GM10248 (cell line): Measurements from ENCODE around the gene ST6GALNAC2.

Source experiments
- CTCF ChIA-PET: fragments of 300-600 bp; sonication (Branson Sonifier 250); formaldehyde crosslinking; extraction: SDS; loops from one replicate; lab custom pipeline; 2021; ENCODE audit warnings: antibody characterized with exemption; lab: Yijun Ruan, JAX
- POLR2A ChIA-PET: fragments of 350-650 bp; sonication (Branson Sonifier 250); formaldehyde crosslinking; extraction: SDS; loops from one replicate; lab custom pipeline; 2020; ENCODE audit warnings: antibody characterized with exemption; lab: Yijun Ruan, JAX
- DNase-seq: peaks from one replicate; pipeline ENCODE4 v3.0.0; 2012; ENCODE audit errors: extremely low spot score
- TF ChIP-seq, protein P1 (sequence below): IDR thresholded peaks from 2 replicates; pipeline ENCODE4 v1.5.1; 2012; ENCODE audit warnings: mild to moderate bottlenecking, low read depth; ENCODE audit errors: extremely low read depth, missing control alignments, control extremely low read depth

The ST6GALNAC2 gene

DNA sequence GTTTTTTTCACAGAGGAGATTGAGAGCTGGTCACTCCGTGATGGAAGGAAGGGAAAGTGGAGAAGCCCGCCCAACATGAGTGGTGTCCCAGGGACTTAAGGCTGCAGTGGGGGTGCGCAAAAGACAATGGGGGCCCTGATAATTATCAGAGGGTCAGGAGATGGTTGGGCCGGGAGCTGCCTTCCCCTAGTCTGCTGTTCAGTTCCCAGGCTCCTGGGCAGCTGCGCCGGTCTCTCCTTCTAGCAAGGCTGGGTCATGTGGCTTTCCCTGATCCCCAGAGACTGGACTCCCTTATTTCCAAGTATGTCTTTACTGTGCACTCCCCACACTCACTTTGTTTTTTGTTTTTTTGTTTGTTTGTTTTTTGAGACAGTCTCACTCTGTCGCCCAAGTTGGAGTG is 64.4 kb downstream of the ST6GALNAC2 start:
- ChIA-PET CTCF (interaction anchor here (1.1 to 6.5 kb wide), 5 partner anchors 9 to 104 kb away, joined by 3 to 109 read pairs (median 26); no protein-coding TSS in a partner anchor), POLR2A (interaction anchor here (0.7 kb wide), 1 partner anchor 1162 kb away, joined by 3 read pairs; no protein-coding TSS in a partner anchor)

DNA sequence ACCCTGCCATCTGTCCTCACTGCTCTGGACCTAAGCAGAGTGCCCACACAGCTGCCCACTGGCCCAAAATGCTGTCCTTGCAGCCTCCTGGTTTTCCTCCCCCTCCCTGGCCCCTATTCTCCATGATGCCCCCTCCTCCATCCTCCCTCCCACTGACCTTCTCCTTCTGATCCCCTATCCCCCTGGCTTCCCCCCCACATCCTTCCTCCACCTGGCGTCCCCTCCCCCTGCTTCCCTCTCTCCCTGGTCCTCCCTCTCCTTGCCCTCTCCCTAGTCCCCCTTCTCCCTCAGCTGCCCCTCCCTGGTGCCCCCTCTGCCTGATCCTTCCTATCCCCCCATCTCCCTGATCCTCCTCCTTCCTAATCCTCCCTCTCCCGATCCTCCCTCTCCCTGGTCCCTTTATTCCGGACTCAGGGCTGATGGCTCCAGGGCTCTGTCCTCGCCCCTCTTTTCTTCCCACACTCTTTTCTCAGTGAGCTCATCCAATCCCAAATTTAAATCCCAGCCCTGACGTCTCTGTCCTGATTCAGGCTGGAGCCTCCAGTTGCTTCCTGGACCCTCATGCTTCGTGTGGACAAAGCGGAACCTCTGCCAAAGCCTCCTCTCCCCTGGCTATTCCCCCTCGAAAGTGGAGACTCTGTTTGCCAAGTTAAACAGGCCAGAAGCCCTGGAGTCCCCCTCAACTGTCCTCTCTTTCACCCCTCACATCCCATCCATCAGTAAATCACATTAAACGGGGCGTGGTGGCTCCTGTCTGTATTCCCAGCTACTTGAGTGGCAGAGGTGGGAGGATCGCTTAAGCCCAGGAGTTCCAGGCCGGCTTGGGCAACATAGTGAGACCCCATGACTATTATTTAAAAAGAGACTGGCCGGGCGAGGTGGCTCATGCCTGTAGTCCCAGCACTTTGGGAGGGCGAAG is 66.4 kb downstream of the ST6GALNAC2 start:
- ChIA-PET CTCF (interaction anchor here (1.2 to 6.5 kb wide), 5 partner anchors 9 to 106 kb away, joined by 3 to 109 read pairs (median 4); no protein-coding TSS in a partner anchor), POLR2A (no interaction called here)
- no peak for DNase-seq
- TF ChIP-seq, protein P1, sequence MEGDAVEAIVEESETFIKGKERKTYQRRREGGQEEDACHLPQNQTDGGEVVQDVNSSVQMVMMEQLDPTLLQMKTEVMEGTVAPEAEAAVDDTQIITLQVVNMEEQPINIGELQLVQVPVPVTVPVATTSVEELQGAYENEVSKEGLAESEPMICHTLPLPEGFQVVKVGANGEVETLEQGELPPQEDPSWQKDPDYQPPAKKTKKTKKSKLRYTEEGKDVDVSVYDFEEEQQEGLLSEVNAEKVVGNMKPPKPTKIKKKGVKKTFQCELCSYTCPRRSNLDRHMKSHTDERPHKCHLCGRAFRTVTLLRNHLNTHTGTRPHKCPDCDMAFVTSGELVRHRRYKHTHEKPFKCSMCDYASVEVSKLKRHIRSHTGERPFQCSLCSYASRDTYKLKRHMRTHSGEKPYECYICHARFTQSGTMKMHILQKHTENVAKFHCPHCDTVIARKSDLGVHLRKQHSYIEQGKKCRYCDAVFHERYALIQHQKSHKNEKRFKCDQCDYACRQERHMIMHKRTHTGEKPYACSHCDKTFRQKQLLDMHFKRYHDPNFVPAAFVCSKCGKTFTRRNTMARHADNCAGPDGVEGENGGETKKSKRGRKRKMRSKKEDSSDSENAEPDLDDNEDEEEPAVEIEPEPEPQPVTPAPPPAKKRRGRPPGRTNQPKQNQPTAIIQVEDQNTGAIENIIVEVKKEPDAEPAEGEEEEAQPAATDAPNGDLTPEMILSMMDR: no peak

More for the DNA sequence above, 64.4 kb downstream of the ST6GALNAC2 start:
- TF ChIP-seq, protein P1: no peak
- DNase-seq: no peak

DNA sequence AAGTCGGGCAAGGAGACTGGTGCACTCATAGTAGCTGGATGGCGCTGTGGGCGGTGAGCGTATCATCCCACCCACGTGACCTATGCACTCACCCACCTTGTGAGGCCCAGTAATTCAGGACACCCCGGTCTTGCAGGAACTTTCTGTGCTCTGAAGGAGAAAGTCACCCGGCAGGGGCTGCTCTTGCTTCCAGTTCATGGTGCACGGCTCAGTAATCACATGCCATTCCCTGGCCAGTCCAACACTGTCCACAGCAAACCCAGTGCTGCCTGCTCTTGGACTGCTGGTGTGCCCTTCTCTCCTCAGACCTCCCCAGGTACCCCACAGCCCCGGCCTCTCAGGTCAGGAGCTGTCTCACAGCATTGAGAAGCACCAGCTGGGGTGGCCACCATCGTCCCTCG is 68.0 kb downstream of the ST6GALNAC2 start:
- no peak for DNase-seq
- CTCF ChIA-PET: interaction anchor here (1.0 to 1.7 kb wide), 4 partner anchors 10 to 29 kb away, joined by 3 to 8 read pairs (median 6); no protein-coding TSS in a partner anchor
- POLR2A ChIA-PET: no interaction called here
- TF ChIP-seq, protein P1: no peak
